ENCODE measurements around the gene RIN1. TPM values are rescaled to one million over a fixed set of nuclear protein-coding genes. Genes with fewer than 3 reads are reported as not detected.
A peak's percentile ranks its signal among the peaks of the same experiment; 100 is the strongest.

Gene RIN1
- total and polyA plus RNA-seq, 2 of the 13 experiments (the other 11 are each of a cell fraction or from before 2014, with no cell fraction given): 2.4 to 4.1 TPM

DNA sequence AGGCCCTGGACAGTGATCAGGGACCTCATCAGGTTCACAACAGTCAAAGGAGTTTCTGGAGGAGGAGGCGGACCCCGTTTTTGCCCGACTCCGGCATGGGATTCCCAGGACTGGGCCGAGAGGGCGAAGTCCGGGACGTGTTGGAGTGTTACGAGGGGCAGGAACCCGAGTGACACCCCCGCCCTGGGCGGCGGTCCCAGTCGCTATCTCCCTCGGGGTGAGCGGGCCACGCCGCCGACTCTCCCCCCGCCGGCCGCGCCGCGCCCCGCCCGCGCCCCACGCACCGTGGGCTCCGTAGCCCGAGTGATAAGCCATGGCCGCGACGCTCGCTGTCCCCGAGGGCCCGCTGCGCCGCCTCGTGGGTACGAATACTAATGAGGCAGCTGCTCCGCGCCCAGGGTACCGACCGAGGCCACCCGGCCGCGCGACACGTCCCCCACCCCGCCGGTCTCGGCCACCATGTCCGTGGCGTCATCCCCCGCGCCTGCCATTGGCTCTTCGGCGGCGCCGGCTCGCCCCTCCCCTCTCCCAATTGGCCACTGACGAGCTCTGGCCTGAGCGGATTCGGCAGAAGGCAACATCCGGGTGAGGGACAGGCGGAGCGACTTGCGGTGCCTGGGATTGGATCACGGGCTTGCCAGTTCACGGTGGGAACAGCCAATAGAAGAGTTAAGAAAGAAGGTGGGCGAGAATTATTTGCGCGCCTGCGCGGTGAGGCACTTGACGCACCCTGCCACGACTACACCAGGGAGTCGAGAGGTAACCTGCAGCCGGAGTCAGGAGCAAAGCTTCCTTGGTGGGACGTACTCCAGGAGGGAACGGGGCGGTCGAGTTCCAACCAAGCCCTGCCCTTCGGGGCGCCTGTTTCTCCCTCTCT lies 47.3 kb downstream of the RIN1 start, which contains the start of gene YIF1A (continued):
- TF ChIP-seq ETV5 (CRISPR knock-in tag; IDR thresholded peaks at IDR 0.05; ENCODE audit: borderline replicate concordance) (no peak; the same call in 1 of the 2 replicates), REPIN1 (CRISPR knock-in tag; IDR thresholded peaks at IDR 0.05; ENCODE audit: borderline replicate concordance, low read depth) (no peak; the same call in 1 of the 2 replicates), POLR2G (IDR thresholded peaks at IDR 0.05; ENCODE audit: low read depth, low read length) (peak; percentile 93), ZNF800 (CRISPR knock-in tag; IDR thresholded peaks at IDR 0.05) (0 out of 2 replicates have a peak, but pooled peaks have one; percentile 32), PRPF4 (IDR thresholded peaks at IDR 0.05; ENCODE audit: low read depth, low read length, poor library complexity, severe bottlenecking) (no peak), ZNF616 (CRISPR knock-in tag; IDR thresholded peaks at IDR 0.05; ENCODE audit: low read depth) (no peak; the same call in 1 of the 2 replicates), SYNCRIP (IDR thresholded peaks at IDR 0.05; ENCODE audit: insufficient read depth, low read depth, low read length) (no peak), ZBTB21 (CRISPR knock-in tag; IDR thresholded peaks at IDR 0.05) (no peak), ZFAT (CRISPR knock-in tag; conservative IDR thresholded peaks at IDR 0.05) (no peak), MIXL1 (CRISPR knock-in tag; IDR thresholded peaks at IDR 0.05) (peak; percentile 46; the same call in 1 of the 2 replicates), SP1 (IDR thresholded peaks at IDR 0.05) (no peak), SP1 (CRISPR knock-in tag; IDR thresholded peaks at IDR 0.05) (peak; percentile 79), ZNF619 (CRISPR knock-in tag; IDR thresholded peaks at IDR 0.05) (peak; percentile 87; the same call in 1 of the 2 replicates), ZNF740 (CRISPR knock-in tag; IDR thresholded peaks at IDR 0.05) (peak; percentile 89)
- TF ChIP-seq, protein P1, sequence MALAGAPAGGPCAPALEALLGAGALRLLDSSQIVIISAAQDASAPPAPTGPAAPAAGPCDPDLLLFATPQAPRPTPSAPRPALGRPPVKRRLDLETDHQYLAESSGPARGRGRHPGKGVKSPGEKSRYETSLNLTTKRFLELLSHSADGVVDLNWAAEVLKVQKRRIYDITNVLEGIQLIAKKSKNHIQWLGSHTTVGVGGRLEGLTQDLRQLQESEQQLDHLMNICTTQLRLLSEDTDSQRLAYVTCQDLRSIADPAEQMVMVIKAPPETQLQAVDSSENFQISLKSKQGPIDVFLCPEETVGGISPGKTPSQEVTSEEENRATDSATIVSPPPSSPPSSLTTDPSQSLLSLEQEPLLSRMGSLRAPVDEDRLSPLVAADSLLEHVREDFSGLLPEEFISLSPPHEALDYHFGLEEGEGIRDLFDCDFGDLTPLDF (CRISPR knock-in tag; IDR thresholded peaks at IDR 0.05): 0 out of 2 replicates have a peak, but pooled peaks have one; percentile 3
- TF ChIP-seq, protein P2, sequence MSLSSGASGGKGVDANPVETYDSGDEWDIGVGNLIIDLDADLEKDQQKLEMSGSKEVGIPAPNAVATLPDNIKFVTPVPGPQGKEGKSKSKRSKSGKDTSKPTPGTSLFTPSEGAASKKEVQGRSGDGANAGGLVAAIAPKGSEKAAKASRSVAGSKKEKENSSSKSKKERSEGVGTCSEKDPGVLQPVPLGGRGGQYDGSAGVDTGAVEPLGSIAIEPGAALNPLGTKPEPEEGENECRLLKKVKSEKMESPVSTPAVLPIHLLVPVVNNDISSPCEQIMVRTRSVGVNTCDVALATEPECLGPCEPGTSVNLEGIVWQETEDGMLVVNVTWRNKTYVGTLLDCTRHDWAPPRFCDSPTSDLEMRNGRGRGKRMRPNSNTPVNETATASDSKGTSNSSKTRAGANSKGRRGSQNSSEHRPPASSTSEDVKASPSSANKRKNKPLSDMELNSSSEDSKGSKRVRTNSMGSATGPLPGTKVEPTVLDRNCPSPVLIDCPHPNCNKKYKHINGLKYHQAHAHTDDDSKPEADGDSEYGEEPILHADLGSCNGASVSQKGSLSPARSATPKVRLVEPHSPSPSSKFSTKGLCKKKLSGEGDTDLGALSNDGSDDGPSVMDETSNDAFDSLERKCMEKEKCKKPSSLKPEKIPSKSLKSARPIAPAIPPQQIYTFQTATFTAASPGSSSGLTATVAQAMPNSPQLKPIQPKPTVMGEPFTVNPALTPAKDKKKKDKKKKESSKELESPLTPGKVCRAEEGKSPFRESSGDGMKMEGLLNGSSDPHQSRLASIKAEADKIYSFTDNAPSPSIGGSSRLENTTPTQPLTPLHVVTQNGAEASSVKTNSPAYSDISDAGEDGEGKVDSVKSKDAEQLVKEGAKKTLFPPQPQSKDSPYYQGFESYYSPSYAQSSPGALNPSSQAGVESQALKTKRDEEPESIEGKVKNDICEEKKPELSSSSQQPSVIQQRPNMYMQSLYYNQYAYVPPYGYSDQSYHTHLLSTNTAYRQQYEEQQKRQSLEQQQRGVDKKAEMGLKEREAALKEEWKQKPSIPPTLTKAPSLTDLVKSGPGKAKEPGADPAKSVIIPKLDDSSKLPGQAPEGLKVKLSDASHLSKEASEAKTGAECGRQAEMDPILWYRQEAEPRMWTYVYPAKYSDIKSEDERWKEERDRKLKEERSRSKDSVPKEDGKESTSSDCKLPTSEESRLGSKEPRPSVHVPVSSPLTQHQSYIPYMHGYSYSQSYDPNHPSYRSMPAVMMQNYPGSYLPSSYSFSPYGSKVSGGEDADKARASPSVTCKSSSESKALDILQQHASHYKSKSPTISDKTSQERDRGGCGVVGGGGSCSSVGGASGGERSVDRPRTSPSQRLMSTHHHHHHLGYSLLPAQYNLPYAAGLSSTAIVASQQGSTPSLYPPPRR (CRISPR knock-in tag; IDR thresholded peaks at IDR 0.05; ENCODE audit: borderline replicate concordance): no peak

All from HepG2 (cell line).